Stimulated activated CD8-positive, alpha-beta memory T cell treated with anti-CD3 and anti-CD28 coated beads, Interleukin-12 subunit alpha, Interleukin-12 subunit beta, amount 100 ng/mL, for 4 hours (primary cell): ENCODE results near the gene TMEM131.
"Not testable (repeated sequence)": the region's sequence is repeated elsewhere in the genome, so short reads cannot be mapped to it uniquely, and the experiment has no call there.

ENCODE experiments used
- DNase-seq: peaks from one replicate; pipeline ENCODE4 v3.0.0-alpha.2; 2020; ENCODE audit warnings: low read depth

TMEM131 gene

GRCh38 chr2:97723156-97724072 lies 272.3 kb downstream of the TMEM131 start:
- no peak for DNase-seq

GRCh38 chr2:97722227-97722626 lies 273.5 kb downstream of the TMEM131 start:
- no peak for DNase-seq

GRCh38 chr2:97720746-97721145 lies 275.0 kb downstream of the TMEM131 start:
- DNase-seq: no peak

GRCh38 chr2:97719362-97720155 lies 276.2 kb downstream of the TMEM131 start:
- no peak for DNase-seq

- DNase-seq: no peak
Observed at GRCh38 chr2:97718942-97719341, 276.8 kb downstream of the TMEM131 start.

GRCh38 chr2:97718051-97718882 lies 277.5 kb downstream of the TMEM131 start:
- DNase-seq: peak; percentile 59

GRCh38 chr2:97717613-97717995 lies 278.1 kb downstream of the TMEM131 start:
- no peak for DNase-seq

- no peak for DNase-seq
Observed at GRCh38 chr2:97716695-97717612, 278.8 kb downstream of the TMEM131 start.

GRCh38 chr2:97715951-97716694 lies 279.6 kb downstream of the TMEM131 start:
- no peak for DNase-seq

GRCh38 chr2:97714950-97715652 lies 280.6 kb downstream of the TMEM131 start:
- DNase-seq: no peak

- DNase-seq: no peak
Observed at GRCh38 chr2:97714084-97714949, 281.4 kb downstream of the TMEM131 start.

GRCh38 chr2:97713296-97714083 lies 282.3 kb downstream of the TMEM131 start, which contains the start of gene ZAP70:
Gene ZAP70 (plus strand): TSS chr2:97713576. CDS start chr2:97724037, 10,461 bp downstream.
- peak; percentile 39 for DNase-seq

- DNase-seq: peak; percentile 45
Observed at GRCh38 chr2:97712693-97713295, 283.0 kb downstream of the TMEM131 start.

GRCh38 chr2:97712175-97712574 lies 283.6 kb downstream of the TMEM131 start:
- not testable (repeated sequence) for DNase-seq

GRCh38 chr2:97711394-97711711 lies 284.4 kb downstream of the TMEM131 start:
- no peak for DNase-seq

GRCh38 chr2:97708608-97709007 lies 287.1 kb downstream of the TMEM131 start:
- DNase-seq: no peak

- no peak for DNase-seq
Observed at GRCh38 chr2:97708048-97708380, 287.7 kb downstream of the TMEM131 start.
